ENCODE data around the gene DIPK1B.

Gene DIPK1B

GRCh38 chr9:136740491-136740890 is 28.1 kb downstream of the DIPK1B start:
- no peak for TF ChIP-seq ZFX (IDR thresholded peaks at IDR 0.05)
- TF ChIP-seq, protein P1, sequence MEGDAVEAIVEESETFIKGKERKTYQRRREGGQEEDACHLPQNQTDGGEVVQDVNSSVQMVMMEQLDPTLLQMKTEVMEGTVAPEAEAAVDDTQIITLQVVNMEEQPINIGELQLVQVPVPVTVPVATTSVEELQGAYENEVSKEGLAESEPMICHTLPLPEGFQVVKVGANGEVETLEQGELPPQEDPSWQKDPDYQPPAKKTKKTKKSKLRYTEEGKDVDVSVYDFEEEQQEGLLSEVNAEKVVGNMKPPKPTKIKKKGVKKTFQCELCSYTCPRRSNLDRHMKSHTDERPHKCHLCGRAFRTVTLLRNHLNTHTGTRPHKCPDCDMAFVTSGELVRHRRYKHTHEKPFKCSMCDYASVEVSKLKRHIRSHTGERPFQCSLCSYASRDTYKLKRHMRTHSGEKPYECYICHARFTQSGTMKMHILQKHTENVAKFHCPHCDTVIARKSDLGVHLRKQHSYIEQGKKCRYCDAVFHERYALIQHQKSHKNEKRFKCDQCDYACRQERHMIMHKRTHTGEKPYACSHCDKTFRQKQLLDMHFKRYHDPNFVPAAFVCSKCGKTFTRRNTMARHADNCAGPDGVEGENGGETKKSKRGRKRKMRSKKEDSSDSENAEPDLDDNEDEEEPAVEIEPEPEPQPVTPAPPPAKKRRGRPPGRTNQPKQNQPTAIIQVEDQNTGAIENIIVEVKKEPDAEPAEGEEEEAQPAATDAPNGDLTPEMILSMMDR (conservative IDR thresholded peaks at IDR 0.05): no peak
- H3K27ac ChIP-seq: no peak overlapping the region

DNA sequence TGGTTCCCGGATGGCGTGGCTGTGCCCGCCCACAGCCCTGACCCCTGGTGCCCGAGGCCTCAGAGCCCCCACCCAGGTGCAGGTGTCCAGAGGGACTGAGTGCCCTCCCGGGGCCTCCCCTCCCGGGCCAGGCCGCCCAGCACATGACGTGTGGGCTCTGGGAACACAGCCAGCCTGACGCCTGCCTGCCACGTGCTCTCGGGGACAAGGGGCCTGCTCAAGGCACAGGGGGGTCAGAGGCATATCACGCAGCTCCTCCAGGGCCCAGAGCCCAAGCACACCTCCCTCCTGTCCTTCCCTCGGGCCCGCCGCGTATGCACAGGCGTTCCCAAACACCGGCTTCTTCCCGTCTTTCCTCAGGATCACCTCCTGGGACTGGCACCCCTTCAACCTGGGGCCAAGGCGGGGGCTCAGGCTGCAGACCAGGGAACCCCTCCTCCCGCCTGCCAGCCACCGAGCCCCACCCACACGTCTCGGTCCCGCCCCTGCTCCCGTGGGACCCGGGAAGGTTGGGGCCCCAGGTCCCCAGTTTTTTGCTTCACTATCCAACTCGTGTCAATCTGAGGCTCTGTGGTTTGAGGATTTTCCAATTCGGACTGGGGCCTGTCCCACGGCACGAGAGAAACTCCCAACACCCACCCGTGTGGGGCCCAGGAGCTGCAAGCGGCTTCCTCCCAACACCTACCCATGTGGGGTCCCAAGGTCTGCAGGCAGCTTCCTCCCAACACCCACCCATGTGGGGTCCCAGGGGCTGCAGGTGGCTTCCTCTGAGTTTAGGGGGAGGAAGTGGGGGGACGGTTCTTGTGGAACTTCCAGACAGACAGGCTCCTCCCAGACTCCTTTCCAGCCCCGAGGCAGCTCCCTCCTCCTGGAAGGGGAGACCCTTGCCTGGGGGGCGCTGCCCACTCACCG is 28.9 kb downstream of the DIPK1B start:
- H3K27ac ChIP-seq: no peak overlapping the region

DNA sequence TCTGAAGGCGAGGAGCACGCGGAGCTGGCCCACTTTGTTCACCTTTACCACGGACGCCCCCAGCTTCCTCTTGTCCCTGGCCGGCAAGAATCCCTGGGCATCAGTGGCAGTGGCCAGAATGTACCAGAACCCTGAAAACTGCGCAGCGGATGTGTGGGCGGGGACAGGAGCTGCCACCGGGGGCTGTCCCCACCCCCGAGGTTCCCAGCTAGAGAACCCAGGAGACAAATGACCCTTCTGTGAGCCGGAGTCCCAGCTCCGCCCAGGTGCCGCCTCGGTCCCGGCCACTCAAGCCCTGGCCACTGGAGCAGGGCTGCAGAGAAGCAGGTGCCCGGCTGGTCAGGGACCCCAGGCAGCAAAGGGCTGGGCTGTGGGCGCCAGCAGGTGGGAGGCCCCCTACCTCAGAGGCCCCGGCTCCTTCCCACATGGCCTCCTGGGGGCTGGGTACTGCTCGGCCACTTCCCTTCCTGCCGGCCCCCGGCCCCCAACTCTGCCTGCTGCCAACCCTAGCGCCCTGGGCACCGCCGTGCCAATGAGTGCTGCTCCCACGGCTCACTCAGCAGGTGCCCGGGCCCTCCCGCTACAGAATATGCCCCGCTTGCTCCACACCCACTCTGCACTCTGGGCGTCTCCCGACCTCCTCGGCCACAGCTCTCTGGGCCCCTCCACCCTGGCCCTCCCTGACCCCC is 29.7 kb downstream of the DIPK1B start:
- no peak overlapping the region for H3K27ac ChIP-seq

More for the DNA sequence above, 28.9 kb downstream of the DIPK1B start:
- no peak for TF ChIP-seq ZFX (IDR thresholded peaks at IDR 0.05)
- TF ChIP-seq, protein P1 (conservative IDR thresholded peaks at IDR 0.05): no peak

DNA sequence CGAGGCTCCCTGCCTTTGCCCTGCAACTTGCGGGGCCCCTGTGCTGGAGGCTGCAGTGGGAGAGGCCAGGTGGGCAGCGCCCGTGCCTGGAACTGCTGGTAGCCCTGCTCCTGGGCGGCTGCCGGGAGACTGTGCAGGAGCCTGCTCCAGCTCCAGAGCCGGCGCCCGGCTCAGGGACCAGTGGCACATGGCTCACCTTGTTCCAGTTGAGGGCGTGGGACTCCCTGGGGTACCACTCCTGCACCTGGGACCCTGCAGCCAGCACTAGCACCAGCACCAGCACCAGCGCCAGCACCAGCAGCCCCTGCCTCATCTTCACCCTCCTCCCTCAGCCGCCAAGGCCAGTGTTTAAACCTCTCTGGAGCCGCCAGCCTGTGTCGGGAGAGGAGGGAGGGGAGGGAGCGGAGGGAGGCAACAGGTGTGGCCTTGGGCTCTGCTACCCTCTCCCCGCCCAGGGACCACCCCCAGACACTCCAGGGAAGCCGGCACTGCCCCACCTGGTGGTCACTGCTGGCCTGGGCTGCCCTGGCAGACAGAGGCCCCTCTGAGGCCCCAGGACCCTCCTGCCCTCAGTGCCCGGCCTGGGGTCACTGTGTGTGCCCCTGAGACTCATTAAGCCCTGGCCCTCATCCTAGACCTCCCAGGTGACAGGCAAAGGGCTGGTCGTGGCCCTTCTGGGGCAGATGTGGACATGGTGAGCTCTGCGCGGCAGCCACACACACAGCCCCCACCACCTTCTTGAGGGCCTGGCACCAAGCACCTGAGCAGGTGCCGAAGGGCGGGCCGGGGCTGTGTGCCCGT is 30.4 kb downstream of the DIPK1B start, which contains the start of gene LCN10:
LCN10 (minus strand) TSS at position 350 of the 801 bp plus-strand sequence; CDS start at position 313, 37 bp downstream.
- TF ChIP-seq, protein P1 (conservative IDR thresholded peaks at IDR 0.05): no peak; the same call in 1 of the 2 replicates
- TF ChIP-seq ZFX (IDR thresholded peaks at IDR 0.05): no peak
- no peak within 1 kb of the TSS for H3K27ac ChIP-seq

More for the DNA sequence above, 29.7 kb downstream of the DIPK1B start:
- TF ChIP-seq, protein P1 (conservative IDR thresholded peaks at IDR 0.05): no peak
- TF ChIP-seq ZFX (IDR thresholded peaks at IDR 0.05): no peak

DNA sequence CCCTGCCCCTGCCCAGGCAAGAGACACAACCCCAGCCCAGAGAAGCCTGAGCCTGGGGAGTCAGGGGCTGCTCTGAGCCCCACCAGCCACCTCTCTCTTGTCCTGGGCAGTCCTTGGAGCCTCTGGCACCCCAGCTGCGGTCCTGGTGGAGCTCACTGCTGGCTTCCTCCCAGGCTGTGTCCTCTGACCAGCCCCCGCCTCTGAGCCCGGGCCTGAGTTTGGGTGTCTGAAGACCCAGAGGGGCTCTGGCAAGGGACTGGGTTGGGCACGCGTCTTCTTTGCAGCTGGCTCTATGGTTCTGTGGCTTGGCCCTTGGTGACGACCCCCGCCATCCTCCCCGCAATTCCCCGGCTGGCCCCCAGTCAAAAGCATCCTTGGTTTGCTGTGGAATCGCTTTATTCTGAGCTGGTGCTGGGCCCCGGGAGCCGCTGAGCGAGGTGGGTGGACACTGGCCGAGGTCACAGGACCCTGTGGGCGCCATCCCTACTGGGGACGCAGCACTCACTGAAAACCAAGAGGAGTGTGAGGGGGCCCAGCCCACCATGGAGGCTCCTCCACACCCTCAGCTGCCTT is 31.4 kb downstream of the DIPK1B start:
- TF ChIP-seq, protein P1 (conservative IDR thresholded peaks at IDR 0.05): no peak
- TF ChIP-seq ZFX (IDR thresholded peaks at IDR 0.05): no peak
- no peak overlapping the region for H3K27ac ChIP-seq

- TF ChIP-seq, protein P1 (conservative IDR thresholded peaks at IDR 0.05): no peak
- no peak for TF ChIP-seq ZFX (IDR thresholded peaks at IDR 0.05)
Measured at GRCh38 chr9:136744773-136745172, 32.4 kb downstream of the DIPK1B start.

More at GRCh38 chr9:136744773-136745172, 32.4 kb downstream of the DIPK1B start:
- H3K27ac ChIP-seq: no peak overlapping the region
